ENCODE results near the gene ZNF25. TPM values are rescaled to one million over a fixed set of nuclear protein-coding genes. Genes with fewer than 3 reads are reported as not detected.
"Not testable (repeated sequence)": the region's sequence is repeated elsewhere in the genome, so short reads cannot be mapped to it uniquely, and the experiment has no call there.

ZNF25 gene
- polyA plus RNA-seq, 2 of the 4 experiments (the other 2 are of a cell fraction): 2.7 to 7.3 TPM

- WGBS (ENCODE audit: missing lambda C conversion rate): 12% methylated on average over 2 of the region's 2 CpGs
- Histone ChIP-seq H3K4me2 (no peak overlapping the region), H3K4me3 (no peak overlapping the region), H3K9me3 (peaks cover 2% of the 10 kb centered on the region; the same call in 1 of the 3 replicates), H3K4me1 (no peaks in the 10 kb centered on the region), H3K27ac (no peak overlapping the region)
- ATAC-seq (no peak), DNase-seq (ENCODE audit: low read depth in 1 of 2, low spot score in 1 of 2) (no peak), FAIRE-seq (no peak)
- no peak for TF ChIP-seq MAZ (IDR thresholded peaks at IDR 0.05; ENCODE audit: borderline replicate concordance, low read depth, low read length)
- CTCF ChIA-PET: no interaction called here
- POLR2A ChIA-PET: no interaction called here
Observed at GRCh38 chr10:37934791-37935190, 41.7 kb downstream of the ZNF25 start.

GRCh38 chr10:37930423-37930822, 46.0 kb downstream of the ZNF25 start:
- CTCF ChIA-PET: no interaction called here

GRCh38 chr10:37908165-37908564, 68.3 kb downstream of the ZNF25 start:
- DNase-seq (ENCODE audit: low read depth in 1 of 2, low spot score in 1 of 2); H3K4me2 ChIP-seq; CTCF ChIA-PET; H3K27ac ChIP-seq; POLR2A ChIA-PET; H3K9me3 ChIP-seq; H3K4me3 ChIP-seq; FAIRE-seq; ATAC-seq; H3K4me1 ChIP-seq: not testable (repeated sequence)
- TF ChIP-seq CEBPB (IDR thresholded peaks at IDR 0.05): peak; percentile 17 to 51; a peak in 2 of 4 replicates
- WGBS (ENCODE audit: missing lambda C conversion rate): 18% methylated on average over 7 of the region's 7 CpGs

More at GRCh38 chr10:37930423-37930822, 46.0 kb downstream of the ZNF25 start:
- no peaks in the 10 kb centered on the region for H3K4me1 ChIP-seq
- no peak for TF ChIP-seq ATOH8 (CRISPR knock-in tag; IDR thresholded peaks at IDR 0.05; ENCODE audit: low read depth)
- no peak for TF ChIP-seq BHLHE40 (IDR thresholded peaks at IDR 0.05; ENCODE audit: low read depth, low read length)
- TF ChIP-seq HES2 (IDR thresholded peaks at IDR 0.05): no peak
- TF ChIP-seq HOXA7 (CRISPR knock-in tag; IDR thresholded peaks at IDR 0.05): no peak
- TF ChIP-seq TP53 (CRISPR knock-in tag; IDR thresholded peaks at IDR 0.05): no peak
- TF ChIP-seq MYC (IDR thresholded peaks at IDR 0.05; ENCODE audit: borderline replicate concordance, low read length): no peak
- TF ChIP-seq CEBPB (IDR thresholded peaks at IDR 0.05): no peak
- TF ChIP-seq FOXS1 (CRISPR knock-in tag; IDR thresholded peaks at IDR 0.05): no peak
- TF ChIP-seq E2F6 (IDR thresholded peaks at IDR 0.05; ENCODE audit: borderline replicate concordance, low read depth): no peak
- no peak for TF ChIP-seq NFE2L2 (conservative IDR thresholded peaks at IDR 0.05; ENCODE audit: low read length)
- no peak for TF ChIP-seq CBX8 (IDR thresholded peaks at IDR 0.05)
- no peak for TF ChIP-seq CHD4 (IDR thresholded peaks at IDR 0.05; ENCODE audit: borderline replicate concordance)
- TF ChIP-seq ZSCAN20 (CRISPR knock-in tag; IDR thresholded peaks at IDR 0.05): no peak
- WGBS (ENCODE audit: missing lambda C conversion rate): 0% methylated on average over 2 of the region's 2 CpGs
- DNase-seq (ENCODE audit: low read depth in 1 of 2, low spot score in 1 of 2) (no peak), FAIRE-seq (no peak), ATAC-seq (no peak)
- no peak overlapping the region for H3K27ac ChIP-seq
- H3K4me3 ChIP-seq: no peak overlapping the region
- H3K9me3 ChIP-seq: peaks cover 2% of the 10 kb centered on the region; the same call in 1 of the 3 replicates
- POLR2A ChIA-PET: no interaction called here
- H3K4me2 ChIP-seq: no peak overlapping the region

GRCh38 chr10:37906382-37906781, 70.1 kb downstream of the ZNF25 start:
- Histone ChIP-seq H3K4me3 (no peak overlapping the region), H3K27ac (no peak overlapping the region), H3K4me2 (no peak overlapping the region), H3K9me3 (0 out of 3 replicates have a peak, but pooled peaks cover 6% of the 10 kb centered on the region), H3K4me1 (no peaks in the 10 kb centered on the region)
- ATAC-seq (no peak), DNase-seq (ENCODE audit: low read depth in 1 of 2, low spot score in 1 of 2) (no peak), FAIRE-seq (no peak)
- ChIA-PET CTCF (no interaction called here), POLR2A (no interaction called here)
- WGBS (ENCODE audit: missing lambda C conversion rate): 1% methylated on average over 2 of the region's 2 CpGs
- TF ChIP-seq KDM1A (IDR thresholded peaks at IDR 0.05; ENCODE audit: low read depth) (no peak), ZNF302 (CRISPR knock-in tag; IDR thresholded peaks at IDR 0.05) (no peak), POLR2AphosphoS2 (conservative IDR thresholded peaks at IDR 0.05; ENCODE audit: low read length) (no peak), RFX5 (IDR thresholded peaks at IDR 0.05) (no peak), HOXB5 (CRISPR knock-in tag; IDR thresholded peaks at IDR 0.05) (no peak), ATOH8 (CRISPR knock-in tag; IDR thresholded peaks at IDR 0.05; ENCODE audit: low read depth) (no peak), TFCP2L1 (CRISPR knock-in tag; IDR thresholded peaks at IDR 0.05) (no peak), ZFP36 (IDR thresholded peaks at IDR 0.05; ENCODE audit: borderline replicate concordance, partially characterized antibody) (no peak)

Data from A549 (cell line).